ENCODE measurements around the gene ZEB2.

Gene ZEB2

GRCh38 chr2:144372410-144373080 is 147.4 kb downstream of the ZEB2 start:
- H2AFZ ChIP-seq (ENCODE audit: low read depth, low read length): no peak overlapping the region
- no peaks in the 10 kb centered on the region for H3K9me3 ChIP-seq (ENCODE audit: insufficient read depth, low read length, severe bottlenecking)
- DNase-seq (no peak), ATAC-seq (ENCODE audit: insufficient read depth, low read depth) (no peak)
- H3K4me3 ChIP-seq (ENCODE audit: low read depth in 1 of 2, low read length in 2 of 2): no peak overlapping the region
- no peak overlapping the region for H3K27ac ChIP-seq (ENCODE audit: low read length)
- H3K36me3 ChIP-seq (ENCODE audit: insufficient read depth, low read length): no peaks in the 10 kb centered on the region
- peaks cover 8% of the 10 kb centered on the region for H3K4me1 ChIP-seq (ENCODE audit: insufficient read depth, low read length)
- H3K9ac ChIP-seq (ENCODE audit: low read depth, low read length): no peak overlapping the region
- TF ChIP-seq, protein P1, sequence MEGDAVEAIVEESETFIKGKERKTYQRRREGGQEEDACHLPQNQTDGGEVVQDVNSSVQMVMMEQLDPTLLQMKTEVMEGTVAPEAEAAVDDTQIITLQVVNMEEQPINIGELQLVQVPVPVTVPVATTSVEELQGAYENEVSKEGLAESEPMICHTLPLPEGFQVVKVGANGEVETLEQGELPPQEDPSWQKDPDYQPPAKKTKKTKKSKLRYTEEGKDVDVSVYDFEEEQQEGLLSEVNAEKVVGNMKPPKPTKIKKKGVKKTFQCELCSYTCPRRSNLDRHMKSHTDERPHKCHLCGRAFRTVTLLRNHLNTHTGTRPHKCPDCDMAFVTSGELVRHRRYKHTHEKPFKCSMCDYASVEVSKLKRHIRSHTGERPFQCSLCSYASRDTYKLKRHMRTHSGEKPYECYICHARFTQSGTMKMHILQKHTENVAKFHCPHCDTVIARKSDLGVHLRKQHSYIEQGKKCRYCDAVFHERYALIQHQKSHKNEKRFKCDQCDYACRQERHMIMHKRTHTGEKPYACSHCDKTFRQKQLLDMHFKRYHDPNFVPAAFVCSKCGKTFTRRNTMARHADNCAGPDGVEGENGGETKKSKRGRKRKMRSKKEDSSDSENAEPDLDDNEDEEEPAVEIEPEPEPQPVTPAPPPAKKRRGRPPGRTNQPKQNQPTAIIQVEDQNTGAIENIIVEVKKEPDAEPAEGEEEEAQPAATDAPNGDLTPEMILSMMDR (IDR thresholded peaks at IDR 0.05; ENCODE audit: borderline replicate concordance, extremely low read depth, low read length, poor library complexity, severe bottlenecking): no peak
- no peak for TF ChIP-seq EZH2 (IDR thresholded peaks at IDR 0.05; ENCODE audit: borderline replicate concordance, low read depth, low read length, severe bottlenecking)
- no peaks in the 10 kb centered on the region for H4K20me1 ChIP-seq (ENCODE audit: insufficient read depth, low read length)
- H3K4me2 ChIP-seq (ENCODE audit: insufficient read depth, low read length): no peak overlapping the region
- H3K27me3 ChIP-seq (ENCODE audit: insufficient read depth, low read length, poor library complexity): no peaks in the 10 kb centered on the region
- no peaks in the 10 kb centered on the region for H3K79me2 ChIP-seq (ENCODE audit: insufficient read depth, low read length)

DNA sequence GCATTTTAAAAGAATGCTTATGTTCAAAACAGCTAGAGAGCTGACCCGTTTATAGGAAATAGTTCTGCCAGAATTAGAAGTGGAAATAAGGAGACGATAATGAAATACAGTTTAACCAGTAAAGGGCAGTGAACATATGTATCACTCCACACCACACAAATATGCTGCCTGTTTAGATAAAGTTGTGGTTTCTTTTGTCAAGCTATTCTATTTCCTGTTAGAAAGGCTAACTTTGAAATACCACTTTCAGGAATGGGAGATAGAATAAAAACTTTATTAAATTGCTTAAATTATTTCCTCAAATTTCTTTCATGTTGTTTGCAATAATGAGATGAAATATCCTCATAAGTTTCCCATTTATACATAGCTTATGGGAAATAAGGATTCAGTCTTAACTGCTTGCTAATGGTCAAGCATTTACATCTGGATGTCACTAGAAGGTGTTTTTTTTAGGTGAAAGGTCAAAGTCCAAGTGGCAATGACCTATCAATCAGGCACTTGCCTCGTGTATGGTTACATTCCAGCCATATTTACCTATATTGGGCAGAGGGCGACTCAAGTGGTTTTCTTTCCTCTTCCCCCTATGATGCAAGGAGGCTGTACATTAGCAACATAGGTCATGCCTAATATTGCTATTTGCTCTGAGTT is 148.9 kb downstream of the ZEB2 start:
- no peak overlapping the region for H3K9ac ChIP-seq (ENCODE audit: low read depth, low read length)
- no peaks in the 10 kb centered on the region for H4K20me1 ChIP-seq (ENCODE audit: insufficient read depth, low read length)
- ATAC-seq (ENCODE audit: insufficient read depth, low read depth): no peak
- H3K36me3 ChIP-seq (ENCODE audit: insufficient read depth, low read length): no peaks in the 10 kb centered on the region
- no peak for DNase-seq
- H3K27ac ChIP-seq (ENCODE audit: low read length): no peak overlapping the region
- H3K9me3 ChIP-seq (ENCODE audit: insufficient read depth, low read length, severe bottlenecking): no peaks in the 10 kb centered on the region
- TF ChIP-seq EZH2 (IDR thresholded peaks at IDR 0.05; ENCODE audit: borderline replicate concordance, low read depth, low read length, severe bottlenecking): no peak
- TF ChIP-seq, protein P1 (IDR thresholded peaks at IDR 0.05; ENCODE audit: borderline replicate concordance, extremely low read depth, low read length, poor library complexity, severe bottlenecking): no peak
- peaks cover 8% of the 10 kb centered on the region for H3K4me1 ChIP-seq (ENCODE audit: insufficient read depth, low read length)
- H3K4me3 ChIP-seq (ENCODE audit: low read depth in 1 of 2, low read length in 2 of 2): no peak overlapping the region
- H3K27me3 ChIP-seq (ENCODE audit: insufficient read depth, low read length, poor library complexity): no peaks in the 10 kb centered on the region
- no peaks in the 10 kb centered on the region for H3K79me2 ChIP-seq (ENCODE audit: insufficient read depth, low read length)
- H2AFZ ChIP-seq (ENCODE audit: low read depth, low read length): no peak overlapping the region
- H3K4me2 ChIP-seq (ENCODE audit: insufficient read depth, low read length): no peak overlapping the region

- Histone ChIP-seq H3K27me3 (ENCODE audit: insufficient read depth, low read length, poor library complexity) (no peaks in the 10 kb centered on the region), H3K79me2 (ENCODE audit: insufficient read depth, low read length) (no peaks in the 10 kb centered on the region), H3K9ac (ENCODE audit: low read depth, low read length) (no peak overlapping the region), H3K4me3 (ENCODE audit: low read depth in 1 of 2, low read length in 2 of 2) (no peak overlapping the region), H3K4me1 (ENCODE audit: insufficient read depth, low read length) (peaks cover 8% of the 10 kb centered on the region), H4K20me1 (ENCODE audit: insufficient read depth, low read length) (no peaks in the 10 kb centered on the region), H3K27ac (ENCODE audit: low read length) (no peak overlapping the region), H3K4me2 (ENCODE audit: insufficient read depth, low read length) (no peak overlapping the region), H3K9me3 (ENCODE audit: insufficient read depth, low read length, severe bottlenecking) (no peaks in the 10 kb centered on the region), H2AFZ (ENCODE audit: low read depth, low read length) (no peak overlapping the region), H3K36me3 (ENCODE audit: insufficient read depth, low read length) (no peaks in the 10 kb centered on the region)
- ATAC-seq (ENCODE audit: insufficient read depth, low read depth) (no peak), DNase-seq (no peak)
- TF ChIP-seq, protein P1 (IDR thresholded peaks at IDR 0.05; ENCODE audit: borderline replicate concordance, extremely low read depth, low read length, poor library complexity, severe bottlenecking): no peak
- TF ChIP-seq EZH2 (IDR thresholded peaks at IDR 0.05; ENCODE audit: borderline replicate concordance, low read depth, low read length, severe bottlenecking): no peak
Measured at GRCh38 chr2:144369416-144369815, 150.5 kb downstream of the ZEB2 start.
